A549 (cell line): ENCODE results near the gene PM20D1. TPM values are rescaled to one million over a fixed set of nuclear protein-coding genes. Genes with fewer than 3 reads are reported as not detected.

ENCODE experiments used
- ATAC-seq, 2 experiments: fragments of 200-7000 bp in 1 of 2; fragments of >200 bp in 1 of 2; cut with Nextera tagmentation in 1 of 2; cut with Tn5 transposase in 1 of 2; 3 replicates each; pipeline versions ENCODE4 v1.8.0 to v1.9.1; 2018 to 2020; ENCODE audit warnings: mild to moderate bottlenecking in 1 of 2, moderate library complexity in 1 of 2
- CTCF ChIA-PET: fragments of 300-600 bp; sonication (Branson Sonifier 250); formaldehyde crosslinking; extraction: SDS; loops from one replicate; lab custom pipeline; 2021; ENCODE audit warnings: antibody characterized with exemption, inconsistent platforms; lab: Yijun Ruan, JAX
- POLR2A ChIA-PET: fragments of 350-600 bp; formaldehyde crosslinking; extraction: SDS; loops from one replicate; lab custom pipeline; 2021; ENCODE audit warnings: antibody characterized with exemption, inconsistent platforms; lab: Yijun Ruan, JAX
- DNase-seq, 2 experiments: peaks; one replicate each; pipeline versions ENCODE4 v3.0.0 to v3.0.0-alpha.2; 2011 to 2016; ENCODE audit warnings: low read depth in 1 of 2, low spot score in 1 of 2
- FAIRE-seq: peaks from 2 replicates; lab custom pipeline; 2011; peaks lifted over from hg19 to GRCh38; lab: Jason Lieb, UNC
- H3K27ac ChIP-seq, 2 experiments: fragments of >200 bp; sonication (Bioruptor Twin); formaldehyde crosslinking; 3 replicates each; pipeline ENCODE4 v1.5.1; 2016 to 2017
- H3K4me1 ChIP-seq: fragments of >200 bp; sonication (Bioruptor Twin); formaldehyde crosslinking; 3 replicates; pipeline ENCODE4 v1.6.1; 2016
- H3K4me2 ChIP-seq: fragments of >200 bp; sonication (Bioruptor Twin); formaldehyde crosslinking; 3 replicates; pipeline ENCODE4 v1.6.1; 2016
- H3K4me3 ChIP-seq: fragments of >200 bp; sonication (Bioruptor Twin); formaldehyde crosslinking; 3 replicates; pipeline ENCODE4 v1.5.1; 2016
- H3K9me3 ChIP-seq: fragments of >200 bp; sonication (Bioruptor Twin); formaldehyde crosslinking; 3 replicates; pipeline ENCODE4 v1.6.1; 2016
- ATOH8 ChIP-seq: fragments of 250-450 bp; sonication (Bioruptor Pico); IDR thresholded peaks from 2 replicates; pipeline ENCODE4 v1.5.0; 2020; ENCODE audit warnings: low read depth, mild to moderate bottlenecking, moderate library complexity
- BHLHE40 ChIP-seq: IDR thresholded peaks from 2 replicates; pipeline ENCODE4 v1.6.1; 2012; ENCODE audit warnings: low read depth, low read length, inconsistent platforms
- CBX2 ChIP-seq: fragments of 200-600 bp; sonication (generic); IDR thresholded peaks from 2 replicates; pipeline ENCODE4 v1.6.1; 2016; ENCODE audit warnings: low read depth, mild to moderate bottlenecking, borderline replicate concordance
- CHD4 ChIP-seq: fragments of 200-600 bp; sonication (generic); IDR thresholded peaks from 2 replicates; pipeline ENCODE4 v1.6.1; 2016; ENCODE audit warnings: antibody characterized with exemption, mild to moderate bottlenecking, borderline replicate concordance
- FOSB ChIP-seq: fragments of 250-450 bp; sonication (Bioruptor Pico); IDR thresholded peaks from 2 replicates; pipeline ENCODE4 v1.5.0; 2020; ENCODE audit warnings: mild to moderate bottlenecking, moderate library complexity
- FOXS1 ChIP-seq: fragments of 250-450 bp; sonication (Bioruptor Pico); IDR thresholded peaks from 2 replicates; pipeline ENCODE4 v1.5.0; 2020; ENCODE audit warnings: mild to moderate bottlenecking, moderate library complexity
- HEYL ChIP-seq: fragments of 250-450 bp; sonication (Bioruptor Pico); IDR thresholded peaks from 2 replicates; pipeline ENCODE4 v1.8.0; 2021; ENCODE audit warnings: mild to moderate bottlenecking, moderate library complexity
- HMGXB4 ChIP-seq: fragments of 250-450 bp; sonication (Bioruptor Pico); IDR thresholded peaks from 2 replicates; pipeline ENCODE4 v1.5.0; 2021; ENCODE audit warnings: mild to moderate bottlenecking, moderate library complexity, borderline replicate concordance
- HOXB5 ChIP-seq: fragments of 250-450 bp; sonication (Bioruptor Pico); IDR thresholded peaks from 2 replicates; pipeline ENCODE4 v1.5.0; 2020; ENCODE audit warnings: mild to moderate bottlenecking, moderate library complexity
- JUN ChIP-seq, 2 experiments: fragments of >200 bp; sonication (Bioruptor Twin); formaldehyde crosslinking; IDR thresholded peaks; 2 replicates in 1 of 2; 3 replicates in 1 of 2; pipeline ENCODE4 v1.6.1; 2016 to 2017
- KDM1A ChIP-seq: fragments of 200-600 bp; sonication (generic); IDR thresholded peaks from 2 replicates; pipeline ENCODE4 v1.6.1; 2016; ENCODE audit warnings: low read depth, mild to moderate bottlenecking
- KDM5A ChIP-seq: fragments of 200-600 bp; sonication (generic); IDR thresholded peaks from 2 replicates; pipeline ENCODE4 v1.6.1; 2016; ENCODE audit warnings: antibody characterized with exemption, mild to moderate bottlenecking
- MYC ChIP-seq: IDR thresholded peaks from 2 replicates; pipeline ENCODE4 v1.6.1; 2012; ENCODE audit warnings: mild to moderate bottlenecking, inconsistent platforms, low read length, improper control_type of control experiment, borderline replicate concordance
- NPAS2 ChIP-seq: fragments of 250-450 bp; sonication (Bioruptor Pico); IDR thresholded peaks from 2 replicates; pipeline ENCODE4 v1.8.0; 2022; ENCODE audit warnings: mild to moderate bottlenecking, moderate library complexity, borderline replicate concordance
- NR3C1 ChIP-seq: fragments of >200 bp; sonication (Bioruptor Twin); formaldehyde crosslinking; IDR thresholded peaks from 3 replicates; pipeline ENCODE4 v1.6.1; 2017
- PBX3 ChIP-seq: IDR thresholded peaks from 2 replicates; pipeline ENCODE4 v1.6.1; 2012
- RAD21 ChIP-seq, 2 experiments: fragments of >200 bp in 1 of 2; sonication (Bioruptor Twin) in 1 of 2; formaldehyde crosslinking in 1 of 2; IDR thresholded peaks in 1 of 2; conservative IDR thresholded peaks in 1 of 2; 2 replicates in 1 of 2; 3 replicates in 1 of 2; pipeline ENCODE4 v1.6.1; 2012 to 2018; ENCODE audit warnings: inconsistent platforms in 1 of 2
- REST ChIP-seq: fragments of 200-600 bp; sonication (generic); IDR thresholded peaks from 2 replicates; pipeline ENCODE4 v1.6.1; 2016; ENCODE audit warnings: antibody characterized with exemption, mild to moderate bottlenecking, moderate library complexity
- RFX5 ChIP-seq: fragments of 450-650 bp; IDR thresholded peaks from 2 replicates; pipeline ENCODE4 v1.7.1; 2014; ENCODE audit warnings: antibody characterized with exemption, mild to moderate bottlenecking, moderate library complexity
- RNF2 ChIP-seq: fragments of 200-600 bp; sonication (generic); IDR thresholded peaks from 2 replicates; pipeline ENCODE4 v1.6.1; 2016; ENCODE audit warnings: low read depth, mild to moderate bottlenecking, antibody characterized with exemption, moderate library complexity, borderline replicate concordance
- SMC3 ChIP-seq: fragments of >200 bp; sonication (Bioruptor Twin); formaldehyde crosslinking; IDR thresholded peaks from 3 replicates; pipeline ENCODE4 v1.6.1; 2018; ENCODE audit warnings: inconsistent platforms
- TFCP2L1 ChIP-seq: fragments of 250-450 bp; sonication (Bioruptor Pico); IDR thresholded peaks from 2 replicates; pipeline ENCODE4 v1.5.0; 2021; ENCODE audit warnings: mild to moderate bottlenecking
- WGBS: methylation state at CpG from one replicate; pipeline ENCODE4 v1.1.6; 2017; ENCODE audit errors: missing lambda C conversion rate; 5-methylcytosine and 5-hydroxymethylcytosine counted together
- polyA plus RNA-seq, 4 experiments: library from polyadenylated mRNA; depleted of rRNA in 3 of 4; stranded (reverse); fragments of >200 nt; fragmentation: RNase III in 1 of 4; extraction: RNeasy Plus Mini Kit Qiagen cat#74134 plus additional on column Dnase treatment in 1 of 4; gene quantifications; 2 replicates in 3 of 4; 3 replicates in 1 of 4; pipeline ENCODE4 v1.2.3, GENCODE V29; 2011 to 2017

PM20D1 gene
- polyA plus RNA-seq, 2 of the 4 experiments (the other 2 are of a cell fraction), result not detected

- Histone ChIP-seq H3K4me3 (no peak overlapping the region), H3K27ac (no peak overlapping the region), H3K4me1 (no peaks in the 10 kb centered on the region), H3K9me3 (0 out of 3 replicates have a peak, but pooled peaks cover 3% of the 10 kb centered on the region), H3K4me2 (no peak overlapping the region)
- ChIA-PET POLR2A (no interaction called here), CTCF (interaction anchor here (1.8 kb wide), 1 partner anchor 11 kb away, joined by 4 read pairs; no protein-coding TSS in a partner anchor)
- FAIRE-seq (no peak), ATAC-seq (no peak), DNase-seq (no peak)
- TF ChIP-seq NPAS2 (CRISPR knock-in tag) (no peak), BHLHE40 (no peak), FOSB (CRISPR knock-in tag) (no peak), RNF2 (no peak), MYC (no peak), TFCP2L1 (CRISPR knock-in tag) (no peak), KDM5A (no peak), HOXB5 (CRISPR knock-in tag) (no peak), PBX3 (no peak), RAD21 (conservative IDR thresholded peaks at IDR 0.05 in 1 of 2, IDR thresholded peaks at IDR 0.05 in 1 of 2) (no peak), HEYL (no peak), CBX2 (no peak), FOXS1 (CRISPR knock-in tag) (no peak), KDM1A (no peak), NR3C1 (no peak)
These were observed 31.0 kb upstream of the PM20D1 start for GRCh38 chr1:205880923-205881322.

GRCh38 chr1:205879974-205880373, 30.0 kb upstream of the PM20D1 start:
- POLR2A ChIA-PET, result no interaction called here
- WGBS, result 41% methylated on average over 1 of the region's 1 CpG
- Histone ChIP-seq H3K4me1 (no peaks in the 10 kb centered on the region), H3K9me3 (0 out of 3 replicates have a peak, but pooled peaks cover 3% of the 10 kb centered on the region), H3K27ac (no peak overlapping the region)
- no peak for DNase-seq
- no peak for TF ChIP-seq FOSB (CRISPR knock-in tag)
- TF ChIP-seq RFX5, result no peak
- TF ChIP-seq HMGXB4 (CRISPR knock-in tag), result no peak
- no peak for TF ChIP-seq MYC
- no peak for TF ChIP-seq ATOH8 (CRISPR knock-in tag)
- no peak for TF ChIP-seq REST
- TF ChIP-seq CHD4, result no peak
- TF ChIP-seq SMC3, result no peak
- TF ChIP-seq JUN (IDR thresholded peaks at IDR 0.05), result no peak
- TF ChIP-seq, all 56 proteins: peak for 0
- Histone ChIP-seq H3K4me3 (no peak overlapping the region), H3K4me2 (no peak overlapping the region)
- CTCF ChIA-PET, result no interaction called here
- no peak for ATAC-seq
- no peak for FAIRE-seq
